ENCODE data around the gene RAB3A. TPM values are rescaled to one million over a fixed set of nuclear protein-coding genes. Genes with fewer than 3 reads are reported as not detected.
A peak's percentile ranks its signal among the peaks of the same experiment; 100 is the strongest.

RAB3A gene
- 1.4 and 1.7 TPM in 2 replicates for total RNA-seq (2014; rRNA removed)
- polyA plus RNA-seq (2012): 2.5 TPM

- DNase-seq (ENCODE audit: low read depth): peak; percentile 100
Measured at GRCh38 chr19:18203863-18204393, at the start of gene RAB3A. Gene RAB3A (minus strand): TSS chr19:18204042. CDS start chr19:18202740, 1,302 bp downstream.

- no peak for DNase-seq (ENCODE audit: low read depth)
Measured at GRCh38 chr19:18253130-18253529, 49.3 kb upstream of the RAB3A start.

- no peak for DNase-seq (ENCODE audit: low read depth)
Measured at GRCh38 chr19:18252370-18252717, 48.5 kb upstream of the RAB3A start.

GRCh38 chr19:18251587-18252369 lies 47.9 kb upstream of the RAB3A start:
- DNase-seq (ENCODE audit: low read depth): peak; percentile 49

- DNase-seq (ENCODE audit: low read depth): no peak
Measured at GRCh38 chr19:18249834-18250233, 46.0 kb upstream of the RAB3A start.

GRCh38 chr19:18245297-18245696 lies 41.5 kb upstream of the RAB3A start:
- no peak for DNase-seq (ENCODE audit: low read depth)

- DNase-seq (ENCODE audit: low read depth): no peak
Measured at GRCh38 chr19:18239303-18239702, 35.5 kb upstream of the RAB3A start.

GRCh38 chr19:18234194-18234593 lies 30.4 kb upstream of the RAB3A start:
- DNase-seq (ENCODE audit: low read depth): no peak

GRCh38 chr19:18233224-18233825 lies 29.5 kb upstream of the RAB3A start:
- DNase-seq (ENCODE audit: low read depth): no peak

GRCh38 chr19:18232540-18233223 lies 28.8 kb upstream of the RAB3A start:
- DNase-seq (ENCODE audit: low read depth): no peak

GRCh38 chr19:18231775-18232174 lies 27.9 kb upstream of the RAB3A start:
- DNase-seq (ENCODE audit: low read depth): no peak

- no peak for DNase-seq (ENCODE audit: low read depth)
Measured at GRCh38 chr19:18230941-18231734, 27.3 kb upstream of the RAB3A start.

GRCh38 chr19:18229915-18230314 lies 26.1 kb upstream of the RAB3A start:
- DNase-seq (ENCODE audit: low read depth): no peak

- DNase-seq (ENCODE audit: low read depth): no peak
Measured at GRCh38 chr19:18229474-18229873, 25.6 kb upstream of the RAB3A start.

GRCh38 chr19:18227781-18228271 lies 24.0 kb upstream of the RAB3A start:
- no peak for DNase-seq (ENCODE audit: low read depth)

GRCh38 chr19:18226956-18227780 lies 23.3 kb upstream of the RAB3A start:
- no peak for DNase-seq (ENCODE audit: low read depth)

GRCh38 chr19:18225702-18226468 lies 22.0 kb upstream of the RAB3A start, which contains the start of gene PDE4C:
Gene PDE4C (minus strand): TSS chr19:18226438. CDS start chr19:18226415, 23 bp downstream.
- no peak for DNase-seq (ENCODE audit: low read depth)

- no peak for DNase-seq (ENCODE audit: low read depth)
Measured at GRCh38 chr19:18225355-18225701, 21.5 kb upstream of the RAB3A start.

- peak; percentile 97 for DNase-seq (ENCODE audit: low read depth)
Measured at GRCh38 chr19:18224525-18225354, 20.9 kb upstream of the RAB3A start.
